Endothelial cell (in vitro differentiated cells): ENCODE results near the gene PICK1. TPM values are rescaled to one million over a fixed set of nuclear protein-coding genes. Genes with fewer than 3 reads are reported as not detected.
A peak's percentile ranks its signal among the peaks of the same experiment; 100 is the strongest.
"Not testable (repeated sequence)": the region's sequence is repeated elsewhere in the genome, so short reads cannot be mapped to it uniquely, and the experiment has no call there.

Experiments
- DNase-seq: peaks from one replicate; pipeline ENCODE4 v3.0.0; 2021; ENCODE audit warnings: low spot score
- H3K27ac Mint-ChIP-seq: one replicate; pipeline ENCODE4 v1.8.0; 2021; ENCODE audit warnings: mixed read lengths, inconsistent platforms; ENCODE audit not compliant: unreplicated experiment
- H3K27me3 Mint-ChIP-seq: one replicate; pipeline ENCODE4 v1.8.0; 2021; ENCODE audit warnings: mild to moderate bottlenecking, moderate library complexity, mixed read lengths, inconsistent platforms; ENCODE audit not compliant: unreplicated experiment
- H3K36me3 Mint-ChIP-seq: one replicate; pipeline ENCODE4 v1.8.0; 2021; ENCODE audit warnings: mild to moderate bottlenecking, low read depth, mixed read lengths, inconsistent platforms; ENCODE audit not compliant: unreplicated experiment
- H3K4me1 Mint-ChIP-seq: one replicate; pipeline ENCODE4 v1.8.0; 2021; ENCODE audit warnings: mild to moderate bottlenecking, mixed read lengths, inconsistent platforms; ENCODE audit not compliant: unreplicated experiment
- H3K4me3 Mint-ChIP-seq: one replicate; pipeline ENCODE4 v1.8.0; 2021; ENCODE audit warnings: mild to moderate bottlenecking, mixed read lengths, inconsistent platforms; ENCODE audit not compliant: unreplicated experiment
- H3K9me3 Mint-ChIP-seq: one replicate; pipeline ENCODE4 v1.8.0; 2021; ENCODE audit warnings: mixed read lengths, inconsistent platforms; ENCODE audit not compliant: unreplicated experiment
- total RNA-seq: library from RNA; stranded (reverse); fragmentation: NEBNext Ultra II Directional; extraction: Animal tissue kit (Norgen Biotek cat#: 25700); gene quantifications from one replicate; pipeline ENCODE4 v1.2.1, GENCODE V29; 2021; ENCODE audit not compliant: unreplicated experiment
- TF ChIP-seq, protein P1 (sequence below): fragments of 200-600 bp; sonication (generic); IDR thresholded peaks from one replicate; pipeline ENCODE4 v1.5.0; 2021; ENCODE audit warnings: antibody characterized with exemption; ENCODE audit not compliant: unreplicated experiment

PICK1 gene
- total RNA-seq, 1 donor from 2014 or later, result 24.1 TPM

DNA sequence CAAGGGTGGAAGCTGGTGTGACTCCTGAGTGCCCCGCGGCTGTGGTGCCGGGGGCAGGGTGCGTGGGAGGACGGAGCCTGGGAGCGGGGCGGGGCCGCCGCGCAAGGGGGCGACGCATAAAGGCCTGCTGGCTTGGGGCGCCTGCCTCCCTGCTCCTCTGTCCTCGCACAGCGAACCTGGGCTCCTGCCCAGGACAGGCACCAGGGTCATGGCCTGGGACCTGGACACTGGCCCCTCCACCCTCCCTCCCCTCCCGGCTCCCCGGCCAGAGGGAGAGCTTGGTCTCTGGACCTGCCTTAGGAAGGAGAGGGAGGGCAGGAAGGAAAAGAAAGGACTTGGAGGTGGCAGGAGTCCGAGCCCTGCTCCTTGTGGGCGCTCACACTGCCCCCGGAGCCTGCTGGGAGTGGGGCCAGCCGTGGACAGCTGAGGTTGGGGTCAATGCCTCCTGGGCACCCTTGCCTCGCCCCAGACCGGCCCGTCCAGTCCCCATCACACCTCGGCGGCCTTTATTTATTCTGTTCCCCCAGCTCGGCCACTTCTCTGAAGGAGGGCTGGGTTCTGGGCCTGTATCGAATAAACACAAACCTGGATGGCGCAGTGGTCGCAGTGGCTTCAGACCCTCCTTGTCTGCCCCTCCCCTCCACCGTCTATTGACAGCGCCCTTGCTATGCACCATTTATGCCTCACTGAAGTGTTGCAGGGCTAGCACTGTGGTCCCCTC is 18.1 kb downstream of the PICK1 start:
- TF ChIP-seq, protein P1, sequence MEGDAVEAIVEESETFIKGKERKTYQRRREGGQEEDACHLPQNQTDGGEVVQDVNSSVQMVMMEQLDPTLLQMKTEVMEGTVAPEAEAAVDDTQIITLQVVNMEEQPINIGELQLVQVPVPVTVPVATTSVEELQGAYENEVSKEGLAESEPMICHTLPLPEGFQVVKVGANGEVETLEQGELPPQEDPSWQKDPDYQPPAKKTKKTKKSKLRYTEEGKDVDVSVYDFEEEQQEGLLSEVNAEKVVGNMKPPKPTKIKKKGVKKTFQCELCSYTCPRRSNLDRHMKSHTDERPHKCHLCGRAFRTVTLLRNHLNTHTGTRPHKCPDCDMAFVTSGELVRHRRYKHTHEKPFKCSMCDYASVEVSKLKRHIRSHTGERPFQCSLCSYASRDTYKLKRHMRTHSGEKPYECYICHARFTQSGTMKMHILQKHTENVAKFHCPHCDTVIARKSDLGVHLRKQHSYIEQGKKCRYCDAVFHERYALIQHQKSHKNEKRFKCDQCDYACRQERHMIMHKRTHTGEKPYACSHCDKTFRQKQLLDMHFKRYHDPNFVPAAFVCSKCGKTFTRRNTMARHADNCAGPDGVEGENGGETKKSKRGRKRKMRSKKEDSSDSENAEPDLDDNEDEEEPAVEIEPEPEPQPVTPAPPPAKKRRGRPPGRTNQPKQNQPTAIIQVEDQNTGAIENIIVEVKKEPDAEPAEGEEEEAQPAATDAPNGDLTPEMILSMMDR, result no peak
- peaks cover 14% of the 10 kb centered on the region for H3K36me3 Mint-ChIP-seq
- H3K27me3 Mint-ChIP-seq, result peaks cover 17% of the 10 kb centered on the region
- no peaks in the 10 kb centered on the region for H3K9me3 Mint-ChIP-seq
- no peak overlapping the region for H3K4me3 Mint-ChIP-seq
- H3K4me1 Mint-ChIP-seq, result no peaks in the 10 kb centered on the region
- no peak overlapping the region for H3K27ac Mint-ChIP-seq
- no peak for DNase-seq

- peaks cover 15% of the 10 kb centered on the region for H3K27me3 Mint-ChIP-seq
- TF ChIP-seq, protein P1, result no peak
- no peak overlapping the region for H3K4me3 Mint-ChIP-seq
- H3K27ac Mint-ChIP-seq, result no peak overlapping the region
- H3K4me1 Mint-ChIP-seq, result no peaks in the 10 kb centered on the region
- no peaks in the 10 kb centered on the region for H3K9me3 Mint-ChIP-seq
- DNase-seq, result no peak
- peaks cover 14% of the 10 kb centered on the region for H3K36me3 Mint-ChIP-seq
Observed at GRCh38 chr22:38075961-38076360, 18.8 kb downstream of the PICK1 start.

- Mint-ChIP-seq H3K4me3 (no peak overlapping the region), H3K27me3 (peaks cover 15% of the 10 kb centered on the region), H3K36me3 (peaks cover 14% of the 10 kb centered on the region), H3K9me3 (no peaks in the 10 kb centered on the region), H3K27ac (no peak overlapping the region), H3K4me1 (no peaks in the 10 kb centered on the region)
- DNase-seq, result no peak
- TF ChIP-seq, protein P1, result no peak
Observed at GRCh38 chr22:38077096-38077495, 19.9 kb downstream of the PICK1 start.

GRCh38 chr22:38077595-38077994 is 20.4 kb downstream of the PICK1 start:
- peaks cover 15% of the 10 kb centered on the region for H3K27me3 Mint-ChIP-seq
- H3K36me3 Mint-ChIP-seq, result peaks cover 14% of the 10 kb centered on the region
- no peak for DNase-seq
- H3K4me1 Mint-ChIP-seq, result no peaks in the 10 kb centered on the region
- TF ChIP-seq, protein P1, result no peak
- no peak overlapping the region for H3K27ac Mint-ChIP-seq
- no peak overlapping the region for H3K4me3 Mint-ChIP-seq
- H3K9me3 Mint-ChIP-seq, result no peaks in the 10 kb centered on the region

DNA sequence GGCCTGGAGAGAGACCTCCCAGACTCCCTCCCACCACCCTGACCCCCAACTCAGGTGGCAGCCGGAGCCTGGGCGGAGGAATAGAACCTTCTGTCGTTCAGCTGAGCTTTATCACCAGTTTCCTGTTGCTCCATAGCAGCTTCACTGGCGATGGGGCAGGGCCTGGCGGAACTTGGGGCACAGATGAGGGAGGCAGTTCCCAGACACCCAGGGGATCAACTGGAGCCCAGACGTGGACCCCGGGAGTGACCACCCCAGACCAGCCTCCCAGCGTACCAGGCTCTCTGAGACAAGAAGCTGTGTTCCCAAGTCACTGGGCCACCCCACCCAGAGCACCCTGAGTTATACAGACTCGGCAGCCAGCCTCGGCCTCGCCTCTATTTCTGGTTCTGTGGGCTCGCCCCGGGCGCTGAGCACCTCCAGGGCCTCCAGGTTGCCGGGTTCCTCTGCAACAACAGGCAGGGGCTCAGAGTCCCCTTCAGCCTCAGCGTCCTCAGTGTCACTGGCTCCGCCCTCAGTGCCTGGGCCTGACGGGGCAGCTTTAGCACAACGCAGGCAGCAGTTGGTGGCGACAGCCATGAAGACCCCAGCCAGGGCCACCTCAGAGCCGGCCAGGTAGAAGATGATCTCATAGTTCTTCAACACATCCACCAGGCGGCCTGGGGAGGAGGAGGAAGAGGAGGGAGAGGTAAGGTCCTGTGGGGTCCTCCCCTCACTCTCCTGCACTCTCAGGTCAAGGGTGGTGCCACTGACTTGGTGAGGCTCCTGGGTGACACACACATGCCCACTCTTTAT is 21.0 kb downstream of the PICK1 start:
- H3K4me3 Mint-ChIP-seq, result no peak overlapping the region
- no peak overlapping the region for H3K27ac Mint-ChIP-seq
- DNase-seq, result no peak

DNA sequence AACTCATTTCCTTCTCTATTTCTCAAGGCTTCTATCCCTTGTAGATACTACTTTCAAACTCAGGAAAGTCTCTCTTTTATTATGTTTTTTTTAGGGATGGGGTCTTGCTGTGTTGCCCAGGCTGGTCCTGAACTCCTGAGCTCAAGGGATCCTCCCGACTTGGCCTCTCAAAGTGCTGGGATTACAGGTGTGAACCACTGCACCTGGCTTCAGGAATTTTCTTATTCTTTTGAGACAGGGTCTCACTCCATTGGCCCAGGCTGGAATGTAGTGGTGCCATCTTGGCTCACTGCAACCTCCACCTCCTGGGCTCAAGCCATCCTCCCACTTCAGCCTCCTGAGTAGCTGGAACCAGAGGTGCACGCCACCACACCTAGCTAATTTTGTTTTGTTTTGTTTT is 22.0 kb downstream of the PICK1 start:
- H3K9me3 Mint-ChIP-seq, H3K27ac Mint-ChIP-seq, H3K4me1 Mint-ChIP-seq, H3K36me3 Mint-ChIP-seq, DNase-seq: not testable (repeated sequence)
- H3K4me3 Mint-ChIP-seq, result peak overlapping the region; percentile 27
- H3K27me3 Mint-ChIP-seq, result peaks cover 15% of the 10 kb centered on the region

More for the DNA sequence above, 21.0 kb downstream of the PICK1 start:
- H3K36me3 Mint-ChIP-seq, result peaks cover 8% of the 10 kb centered on the region
- no peaks in the 10 kb centered on the region for H3K9me3 Mint-ChIP-seq
- TF ChIP-seq, protein P1, result no peak
- H3K4me1 Mint-ChIP-seq, result no peaks in the 10 kb centered on the region
- peaks cover 15% of the 10 kb centered on the region for H3K27me3 Mint-ChIP-seq
